ENCODE data around the gene BSG.

DNA sequence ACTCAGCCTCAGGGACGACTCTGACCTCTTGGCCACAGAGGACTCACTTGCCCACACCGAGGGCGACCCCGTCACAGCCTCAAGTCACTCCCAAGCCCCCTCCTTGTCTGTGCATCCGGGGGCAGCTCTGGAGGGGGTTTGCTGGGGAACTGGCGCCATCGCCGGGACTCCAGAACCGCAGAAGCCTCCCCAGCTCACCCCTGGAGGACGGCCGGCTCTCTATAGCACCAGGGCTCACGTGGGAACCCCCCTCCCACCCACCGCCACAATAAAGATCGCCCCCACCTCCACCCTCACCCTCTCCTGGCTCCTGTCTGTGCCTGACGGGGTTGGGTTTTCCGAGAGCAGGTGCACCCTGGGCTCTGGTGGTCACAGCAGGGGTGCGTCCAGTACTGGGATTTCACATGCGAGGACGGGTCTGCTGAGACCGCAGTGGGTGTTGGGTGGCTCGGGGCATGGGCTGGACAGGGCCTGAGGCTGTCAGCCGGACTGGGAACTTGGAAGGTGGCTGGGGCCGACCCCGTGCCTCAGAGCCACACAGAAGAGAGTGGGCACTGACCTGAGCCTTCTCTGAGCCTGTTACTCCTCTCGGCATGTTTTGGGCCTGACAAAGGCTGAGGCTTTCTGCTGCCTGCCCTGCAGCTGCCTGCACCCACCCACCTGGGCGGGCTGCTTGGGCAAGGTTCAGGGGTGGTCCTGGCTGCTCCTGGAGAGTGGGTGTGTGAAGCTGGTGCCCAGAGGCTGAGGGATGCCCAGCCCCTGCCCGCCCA is 11.0 kb downstream of the BSG start:
- TF ChIP-seq, protein P1, sequence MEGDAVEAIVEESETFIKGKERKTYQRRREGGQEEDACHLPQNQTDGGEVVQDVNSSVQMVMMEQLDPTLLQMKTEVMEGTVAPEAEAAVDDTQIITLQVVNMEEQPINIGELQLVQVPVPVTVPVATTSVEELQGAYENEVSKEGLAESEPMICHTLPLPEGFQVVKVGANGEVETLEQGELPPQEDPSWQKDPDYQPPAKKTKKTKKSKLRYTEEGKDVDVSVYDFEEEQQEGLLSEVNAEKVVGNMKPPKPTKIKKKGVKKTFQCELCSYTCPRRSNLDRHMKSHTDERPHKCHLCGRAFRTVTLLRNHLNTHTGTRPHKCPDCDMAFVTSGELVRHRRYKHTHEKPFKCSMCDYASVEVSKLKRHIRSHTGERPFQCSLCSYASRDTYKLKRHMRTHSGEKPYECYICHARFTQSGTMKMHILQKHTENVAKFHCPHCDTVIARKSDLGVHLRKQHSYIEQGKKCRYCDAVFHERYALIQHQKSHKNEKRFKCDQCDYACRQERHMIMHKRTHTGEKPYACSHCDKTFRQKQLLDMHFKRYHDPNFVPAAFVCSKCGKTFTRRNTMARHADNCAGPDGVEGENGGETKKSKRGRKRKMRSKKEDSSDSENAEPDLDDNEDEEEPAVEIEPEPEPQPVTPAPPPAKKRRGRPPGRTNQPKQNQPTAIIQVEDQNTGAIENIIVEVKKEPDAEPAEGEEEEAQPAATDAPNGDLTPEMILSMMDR (IDR thresholded peaks at IDR 0.05), result no peak
- TF ChIP-seq POLR2A (IDR thresholded peaks at IDR 0.05), result no peak
